Skeletal muscle satellite cell (primary cell): ENCODE results near the gene CD14.
"Not testable (repeated sequence)": the region's sequence is repeated elsewhere in the genome, so short reads cannot be mapped to it uniquely, and the experiment has no call there.

Source experiments
- H3K27me3 ChIP-seq: 2 replicates; pipeline ENCODE4 v1.7.0; 2013; ENCODE audit warnings: low read length; ENCODE audit not compliant: control insufficient read depth, insufficient read depth
- H3K36me3 ChIP-seq: 2 replicates; pipeline ENCODE4 v1.7.0; 2013; ENCODE audit warnings: mild to moderate bottlenecking, control low read depth, low read length; ENCODE audit not compliant: insufficient read depth
- H3K4me1 ChIP-seq: 2 replicates; pipeline ENCODE4 v1.7.0; 2013; ENCODE audit warnings: low read length; ENCODE audit not compliant: control insufficient read depth, insufficient read depth
- H3K4me2 ChIP-seq: 2 replicates; pipeline ENCODE4 v1.7.0; 2013; ENCODE audit warnings: mild to moderate bottlenecking, low read length
- H3K4me3 ChIP-seq: 2 replicates; pipeline ENCODE4 v1.7.0; 2013; ENCODE audit warnings: low read length
- H3K9ac ChIP-seq: 2 replicates; pipeline ENCODE4 v1.7.0; 2013; ENCODE audit warnings: mild to moderate bottlenecking, low read depth, low read length, moderate library complexity
- H3K9me3 ChIP-seq: replicated peaks from 2 replicates; pipeline ENCODE4 v1.7.0; 2013; ENCODE audit warnings: mild to moderate bottlenecking, control low read depth, low read length

CD14 gene

GRCh38 chr5:140660371-140660770, 27.4 kb upstream of the CD14 start:
- not testable (repeated sequence) for H3K4me1 ChIP-seq, H3K9ac ChIP-seq, H3K4me3 ChIP-seq, H3K9me3 ChIP-seq, H3K4me2 ChIP-seq, H3K27me3 ChIP-seq
- peaks cover 65% of the 10 kb centered on the region for H3K36me3 ChIP-seq

GRCh38 chr5:140658870-140659269, 25.9 kb upstream of the CD14 start:
- Histone ChIP-seq H3K27me3 (no peaks in the 10 kb centered on the region), H3K4me1 (peaks cover 3% of the 10 kb centered on the region), H3K4me2 (no peak overlapping the region), H3K9me3 (no peaks in the 10 kb centered on the region), H3K9ac (no peak overlapping the region), H3K4me3 (no peak overlapping the region), H3K36me3 (peaks cover 80% of the 10 kb centered on the region)

- H3K4me2 ChIP-seq, result peak overlapping the region; percentile 87
- no peaks in the 10 kb centered on the region for H3K9me3 ChIP-seq
- H3K9ac ChIP-seq, result peak overlapping the region; percentile 91
- peaks cover 41% of the 10 kb centered on the region for H3K36me3 ChIP-seq
- peaks cover 13% of the 10 kb centered on the region for H3K4me1 ChIP-seq
- H3K27me3 ChIP-seq, result no peaks in the 10 kb centered on the region
- peak overlapping the region; percentile 81 for H3K4me3 ChIP-seq
These were observed 14.1 kb upstream of the CD14 start for GRCh38 chr5:140647042-140647419.

- Histone ChIP-seq H3K27me3 (no peaks in the 10 kb centered on the region), H3K4me3 (no peak overlapping the region), H3K9ac (no peak overlapping the region), H3K4me1 (peaks cover 19% of the 10 kb centered on the region), H3K9me3 (no peaks in the 10 kb centered on the region), H3K4me2 (no peak overlapping the region), H3K36me3 (peaks cover 24% of the 10 kb centered on the region)
These were observed 9.7 kb upstream of the CD14 start for GRCh38 chr5:140642718-140643117.

- H3K9ac ChIP-seq, result no peak overlapping the region
- H3K9me3 ChIP-seq, result no peaks in the 10 kb centered on the region
- no peaks in the 10 kb centered on the region for H3K27me3 ChIP-seq
- H3K36me3 ChIP-seq, result peaks cover 24% of the 10 kb centered on the region
- H3K4me3 ChIP-seq, result no peak overlapping the region
- H3K4me1 ChIP-seq, result peaks cover 17% of the 10 kb centered on the region
- H3K4me2 ChIP-seq, result no peak overlapping the region
These were observed 8.7 kb upstream of the CD14 start for GRCh38 chr5:140641716-140642115.

GRCh38 chr5:140639148-140639981, 6.4 kb upstream of the CD14 start, which contains the start of gene TMCO6:
Gene TMCO6 (plus strand): TSS chr5:140639451. CDS start chr5:140639528, 77 bp downstream.
- H3K4me2 ChIP-seq, result peak within 1 kb of the TSS; percentile 99
- peak within 1 kb of the TSS; percentile 87 for H3K9ac ChIP-seq
- H3K9me3 ChIP-seq, result no peaks in the 10 kb centered on the region
- H3K27me3 ChIP-seq, result no peaks in the 10 kb centered on the region
- peak within 1 kb of the TSS; percentile 85 for H3K4me3 ChIP-seq
- peaks cover 18% of the 10 kb centered on the region for H3K36me3 ChIP-seq
- H3K4me1 ChIP-seq, result peaks cover 10% of the 10 kb centered on the region

GRCh38 chr5:140638898-140639147, 5.8 kb upstream of the CD14 start:
- Histone ChIP-seq H3K4me3 (peak overlapping the region; percentile 61), H3K9ac (peak overlapping the region; percentile 80), H3K36me3 (peaks cover 14% of the 10 kb centered on the region), H3K4me2 (peak overlapping the region; percentile 81), H3K4me1 (peaks cover 10% of the 10 kb centered on the region)
- H3K27me3 ChIP-seq, H3K9me3 ChIP-seq: not testable (repeated sequence)

- Histone ChIP-seq H3K27me3 (peaks cover 2% of the 10 kb centered on the region), H3K4me1 (peaks cover 21% of the 10 kb centered on the region), H3K36me3 (peaks cover 10% of the 10 kb centered on the region)
These were observed 4.6 kb upstream of the CD14 start for GRCh38 chr5:140637371-140638100.

GRCh38 chr5:140635291-140636257, 2.6 kb upstream of the CD14 start:
- H3K9me3 ChIP-seq, result no peaks in the 10 kb centered on the region
- peaks cover 32% of the 10 kb centered on the region for H3K4me1 ChIP-seq
- no peak overlapping the region for H3K9ac ChIP-seq
- no peaks in the 10 kb centered on the region for H3K36me3 ChIP-seq
- no peak overlapping the region for H3K4me3 ChIP-seq
- peaks cover 20% of the 10 kb centered on the region for H3K27me3 ChIP-seq
- no peak overlapping the region for H3K4me2 ChIP-seq

More at GRCh38 chr5:140637371-140638100, 4.6 kb upstream of the CD14 start:
- no peak overlapping the region for H3K4me2 ChIP-seq
- no peak overlapping the region for H3K9ac ChIP-seq
- H3K9me3 ChIP-seq, result no peaks in the 10 kb centered on the region
- H3K4me3 ChIP-seq, result no peak overlapping the region

GRCh38 chr5:140634103-140634502, 1.1 kb upstream of the CD14 start:
- peaks cover 20% of the 10 kb centered on the region for H3K27me3 ChIP-seq
- no peaks in the 10 kb centered on the region for H3K36me3 ChIP-seq
- peaks cover 27% of the 10 kb centered on the region for H3K4me1 ChIP-seq
- no peak overlapping the region for H3K4me2 ChIP-seq
- no peak overlapping the region for H3K4me3 ChIP-seq
- H3K9ac ChIP-seq, result no peak overlapping the region
- H3K9me3 ChIP-seq, result no peaks in the 10 kb centered on the region

GRCh38 chr5:140633501-140633900, 526 bp upstream of the CD14 start:
- H3K9me3 ChIP-seq, result no peaks in the 10 kb centered on the region
- H3K27me3 ChIP-seq, result peaks cover 20% of the 10 kb centered on the region
- H3K4me2 ChIP-seq, result peak overlapping the region; percentile 98
- peaks cover 22% of the 10 kb centered on the region for H3K4me1 ChIP-seq
- no peaks in the 10 kb centered on the region for H3K36me3 ChIP-seq
- no peak overlapping the region for H3K9ac ChIP-seq
- peak overlapping the region; percentile 71 for H3K4me3 ChIP-seq
